HL-60 (cell line): ENCODE measurements around the gene MSANTD3.

Source experiments
- DNase-seq, 2 experiments: peaks; one replicate each; pipeline ENCODE4 v3.0.0-alpha.2; 2010 to 2020; ENCODE audit warnings: low read depth in 1 of 2, low spot score in 1 of 2
- H3K27ac ChIP-seq: fragments of 250-450 bp; sonication (Bioruptor Pico); replicated peaks from 2 replicates; pipeline ENCODE4 v1.5.1; 2020; ENCODE audit warnings: mild to moderate bottlenecking, moderate library complexity
- H3K27me3 ChIP-seq: fragments of 250-450 bp; sonication (Bioruptor Pico); 2 replicates; pipeline ENCODE4 v1.5.1; 2021; ENCODE audit warnings: mild to moderate bottlenecking, moderate library complexity; ENCODE audit not compliant: insufficient read depth, poor library complexity, severe bottlenecking
- H3K4me3 ChIP-seq: replicated peaks from 2 replicates; pipeline ENCODE4 v1.5.1; 2011; ENCODE audit warnings: mild to moderate bottlenecking, control low read depth, low read length; ENCODE audit not compliant: insufficient read depth
- CTCF ChIP-seq: IDR thresholded peaks from one replicate; pipeline ENCODE4 v1.5.1; 2011; ENCODE audit warnings: low read length, control low read depth, inconsistent platforms; ENCODE audit not compliant: insufficient read depth
- GABPA ChIP-seq: IDR thresholded peaks from 2 replicates; pipeline ENCODE4 v1.6.1; 2012; ENCODE audit warnings: low read depth
- POLR2AphosphoS5 ChIP-seq: IDR thresholded peaks from 2 replicates; pipeline ENCODE4 v1.6.1; 2012; ENCODE audit warnings: low read depth
- REST ChIP-seq: IDR thresholded peaks from 2 replicates; pipeline ENCODE4 v1.6.1; 2012; ENCODE audit warnings: low read depth; ENCODE audit not compliant: insufficient replicate concordance
- SPI1 ChIP-seq: IDR thresholded peaks from 2 replicates; pipeline ENCODE4 v1.6.1; 2012; ENCODE audit warnings: low read depth, mild to moderate bottlenecking, borderline replicate concordance

Gene MSANTD3

GRCh38 chr9:100498592-100498991 lies 71.6 kb downstream of the MSANTD3 start:
- Histone ChIP-seq H3K27me3 (no peaks in the 10 kb centered on the region), H3K27ac (no peak overlapping the region), H3K4me3 (no peak overlapping the region)
- no peak for DNase-seq
- no peak for TF ChIP-seq GABPA
- TF ChIP-seq POLR2AphosphoS5: no peak
- TF ChIP-seq CTCF: no peak

- DNase-seq: no peak
- no peak for TF ChIP-seq GABPA
- TF ChIP-seq SPI1: no peak
- TF ChIP-seq POLR2AphosphoS5: no peak
- no peak for TF ChIP-seq REST
- TF ChIP-seq CTCF: no peak
- Histone ChIP-seq H3K27ac (no peak overlapping the region), H3K27me3 (no peaks in the 10 kb centered on the region), H3K4me3 (no peak overlapping the region)
Observed at GRCh38 chr9:100499460-100499859, 72.5 kb downstream of the MSANTD3 start.

GRCh38 chr9:100499866-100500265 lies 72.9 kb downstream of the MSANTD3 start:
- Histone ChIP-seq H3K27me3 (no peaks in the 10 kb centered on the region), H3K4me3 (no peak overlapping the region), H3K27ac (no peak overlapping the region)
- DNase-seq: no peak
- no peak for TF ChIP-seq SPI1
- no peak for TF ChIP-seq POLR2AphosphoS5
- TF ChIP-seq CTCF: no peak
- no peak for TF ChIP-seq REST
- TF ChIP-seq GABPA: no peak
